KMS-11 (cell line): ENCODE results near the gene ZKSCAN8.
"Not testable (repeated sequence)": the region's sequence is repeated elsewhere in the genome, so short reads cannot be mapped to it uniquely, and the experiment has no call there.

Experiments
- H2AFZ ChIP-seq: fragments of 200-600 bp; sonication (generic); 2 replicates; pipeline ENCODE4 v1.6.1; 2016; ENCODE audit warnings: antibody characterized with exemption, mixed run types, low read depth
- H3K27ac ChIP-seq: fragments of 200-600 bp; sonication (generic); 2 replicates; pipeline ENCODE4 v1.6.1; 2016; ENCODE audit warnings: mild to moderate bottlenecking, mixed run types
- H3K27me3 ChIP-seq: fragments of 200-600 bp; sonication (generic); 2 replicates; pipeline ENCODE4 v1.6.1; 2017; ENCODE audit warnings: mild to moderate bottlenecking, low read depth, mixed run types, moderate library complexity; ENCODE audit not compliant: insufficient read depth
- H3K36me3 ChIP-seq: fragments of 200-600 bp; sonication (generic); 2 replicates; pipeline ENCODE4 v1.6.1; 2017; ENCODE audit warnings: mild to moderate bottlenecking, mixed run types; ENCODE audit not compliant: insufficient read depth
- H3K4me1 ChIP-seq: fragments of 200-600 bp; sonication (generic); 2 replicates; pipeline ENCODE4 v1.6.1; 2016; ENCODE audit warnings: mild to moderate bottlenecking, low read depth, mixed run types; ENCODE audit not compliant: poor library complexity, severe bottlenecking
- H3K4me2 ChIP-seq: fragments of 200-600 bp; sonication (generic); 2 replicates; pipeline ENCODE4 v1.7.0; 2016; ENCODE audit warnings: mild to moderate bottlenecking, mixed run types
- H3K4me3 ChIP-seq: fragments of 200-600 bp; sonication (generic); IDR thresholded peaks from 2 replicates; pipeline ENCODE4 v1.6.1; 2017; ENCODE audit warnings: low read depth, low read length, mixed read lengths; ENCODE audit not compliant: insufficient read depth
- H3K79me2 ChIP-seq: fragments of 200-600 bp; sonication (generic); 2 replicates; pipeline ENCODE4 v1.6.1; 2016; ENCODE audit warnings: low read depth, mixed run types; ENCODE audit not compliant: insufficient read depth
- H3K9ac ChIP-seq: fragments of 200-600 bp; sonication (generic); 2 replicates; pipeline ENCODE4 v1.6.1; 2016; ENCODE audit warnings: mild to moderate bottlenecking, mixed run types
- H4K20me1 ChIP-seq: fragments of 200-600 bp; sonication (generic); 2 replicates; pipeline ENCODE4 v1.6.1; 2016; ENCODE audit warnings: mild to moderate bottlenecking, mixed run types; ENCODE audit not compliant: insufficient read depth
- TF ChIP-seq, protein P1 (sequence below): fragments of 200-600 bp; sonication (generic); conservative IDR thresholded peaks from 2 replicates; pipeline ENCODE4 v1.6.1; 2017; ENCODE audit warnings: low read depth, mild to moderate bottlenecking, antibody characterized with exemption, low read length, moderate library complexity, mixed read lengths

Gene ZKSCAN8

DNA sequence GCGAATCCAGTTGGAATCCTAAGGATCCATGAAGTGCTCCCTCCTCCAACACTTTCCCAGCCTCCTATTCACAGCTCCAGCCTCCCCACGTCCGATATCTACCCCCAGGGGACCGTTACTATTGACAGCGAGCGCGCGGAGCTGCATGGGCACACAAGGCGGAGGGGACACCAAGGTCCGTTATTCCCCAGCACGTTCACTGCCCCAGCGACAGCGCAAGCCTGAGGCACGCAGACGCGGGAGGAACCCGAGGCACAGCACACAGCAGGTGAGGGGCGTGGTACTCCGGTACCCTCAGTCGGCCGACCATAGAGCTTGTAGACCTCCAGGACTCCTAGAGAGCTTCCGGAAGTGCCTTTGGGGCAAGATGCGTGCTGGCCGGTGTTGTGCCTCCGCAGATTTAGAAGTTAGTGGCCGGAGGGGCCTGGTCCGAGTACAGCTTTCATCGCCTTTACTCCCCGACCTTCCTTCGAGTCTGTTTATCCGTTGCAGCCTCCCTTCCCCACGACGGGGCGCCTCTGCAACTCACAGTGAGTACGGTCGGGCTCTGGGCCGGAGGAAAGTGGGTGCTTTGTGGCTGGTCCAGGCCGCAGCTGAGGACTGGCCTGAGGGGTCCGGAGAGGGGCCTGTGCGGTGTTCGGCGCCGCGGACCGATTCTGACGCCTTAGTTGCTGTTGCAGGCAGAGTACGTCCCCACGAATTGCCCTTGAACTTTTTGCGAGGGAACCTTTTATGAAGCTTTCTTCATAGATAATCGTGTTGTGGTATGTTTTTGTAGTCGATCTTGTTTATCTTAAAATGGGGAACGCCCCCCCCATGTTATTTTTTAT, at the start of gene ZKSCAN8:
Gene ZKSCAN8, plus strand, starts transcription at position 384 of the 830 bp plus-strand sequence. CDS start 6,525 bp downstream, outside the sequence.
- peaks cover 2% of the 10 kb centered on the region for H3K36me3 ChIP-seq
- peak within 1 kb of the TSS; percentile 72 for H2AFZ ChIP-seq
- peaks cover 39% of the 10 kb centered on the region for H3K4me1 ChIP-seq
- peak within 1 kb of the TSS; percentile 12; the same call in 1 of the 2 replicates for H3K27ac ChIP-seq
- peaks cover 23% of the 10 kb centered on the region for H3K79me2 ChIP-seq
- H3K4me2 ChIP-seq = peak within 1 kb of the TSS; percentile 92
- no peaks in the 10 kb centered on the region for H4K20me1 ChIP-seq
- H3K9ac ChIP-seq = peak within 1 kb of the TSS; percentile 50; the same call in 1 of the 2 replicates
- TF ChIP-seq, protein P1, sequence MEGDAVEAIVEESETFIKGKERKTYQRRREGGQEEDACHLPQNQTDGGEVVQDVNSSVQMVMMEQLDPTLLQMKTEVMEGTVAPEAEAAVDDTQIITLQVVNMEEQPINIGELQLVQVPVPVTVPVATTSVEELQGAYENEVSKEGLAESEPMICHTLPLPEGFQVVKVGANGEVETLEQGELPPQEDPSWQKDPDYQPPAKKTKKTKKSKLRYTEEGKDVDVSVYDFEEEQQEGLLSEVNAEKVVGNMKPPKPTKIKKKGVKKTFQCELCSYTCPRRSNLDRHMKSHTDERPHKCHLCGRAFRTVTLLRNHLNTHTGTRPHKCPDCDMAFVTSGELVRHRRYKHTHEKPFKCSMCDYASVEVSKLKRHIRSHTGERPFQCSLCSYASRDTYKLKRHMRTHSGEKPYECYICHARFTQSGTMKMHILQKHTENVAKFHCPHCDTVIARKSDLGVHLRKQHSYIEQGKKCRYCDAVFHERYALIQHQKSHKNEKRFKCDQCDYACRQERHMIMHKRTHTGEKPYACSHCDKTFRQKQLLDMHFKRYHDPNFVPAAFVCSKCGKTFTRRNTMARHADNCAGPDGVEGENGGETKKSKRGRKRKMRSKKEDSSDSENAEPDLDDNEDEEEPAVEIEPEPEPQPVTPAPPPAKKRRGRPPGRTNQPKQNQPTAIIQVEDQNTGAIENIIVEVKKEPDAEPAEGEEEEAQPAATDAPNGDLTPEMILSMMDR = no peak
- H3K27me3 ChIP-seq = no peaks in the 10 kb centered on the region
- peak within 1 kb of the TSS; percentile 49 for H3K4me3 ChIP-seq

GRCh38 chr6:28102222-28102621, 39.5 kb upstream of the ZKSCAN8 start:
- not testable (repeated sequence) for H3K4me2 ChIP-seq, H3K79me2 ChIP-seq, H3K4me3 ChIP-seq, H2AFZ ChIP-seq, H3K9ac ChIP-seq, H3K27me3 ChIP-seq, H3K36me3 ChIP-seq, H4K20me1 ChIP-seq, H3K27ac ChIP-seq
- H3K4me1 ChIP-seq = peaks cover 16% of the 10 kb centered on the region

- H4K20me1 ChIP-seq = not testable (repeated sequence)
These were observed 39.0 kb upstream of the ZKSCAN8 start for GRCh38 chr6:28102699-28103098.

GRCh38 chr6:28104392-28105244, 37.1 kb upstream of the ZKSCAN8 start:
- Histone ChIP-seq H3K4me1 (peaks cover 16% of the 10 kb centered on the region), H2AFZ (peak overlapping the region; percentile 84), H3K27me3 (no peaks in the 10 kb centered on the region), H3K36me3 (no peaks in the 10 kb centered on the region), H4K20me1 (no peaks in the 10 kb centered on the region), H3K4me2 (peak overlapping the region; percentile 50), H3K4me3 (peak overlapping the region; percentile 47), H3K9ac (peak overlapping the region; percentile 61), H3K27ac (peak overlapping the region; percentile 40), H3K79me2 (no peaks in the 10 kb centered on the region)
- TF ChIP-seq, protein P1 = peak; percentile 69

More at GRCh38 chr6:28102699-28103098, 39.0 kb upstream of the ZKSCAN8 start:
- H2AFZ ChIP-seq, H3K79me2 ChIP-seq, H3K4me2 ChIP-seq, H3K36me3 ChIP-seq, H3K4me3 ChIP-seq, H3K9ac ChIP-seq, H3K27ac ChIP-seq, H3K27me3 ChIP-seq: not testable (repeated sequence)
- peaks cover 16% of the 10 kb centered on the region for H3K4me1 ChIP-seq

DNA sequence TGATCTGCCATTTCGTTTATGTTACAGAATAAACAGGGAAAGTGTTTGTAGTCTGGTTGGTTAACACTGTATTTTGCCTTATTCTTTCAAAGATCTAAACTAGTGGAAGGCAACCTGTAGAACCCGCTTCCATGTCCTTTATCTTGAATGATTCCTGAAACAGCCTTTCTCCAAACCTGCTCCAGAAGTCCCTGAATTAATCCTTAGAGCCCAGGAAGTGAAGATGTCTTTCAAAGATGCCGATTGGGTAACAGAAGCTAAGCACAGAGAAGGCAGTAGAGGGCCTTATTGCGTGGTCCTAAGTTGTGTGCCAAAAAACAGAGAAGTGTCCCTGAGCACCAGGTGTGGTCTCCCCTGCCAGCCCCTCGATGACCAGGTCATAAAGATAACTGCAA, 36.4 kb upstream of the ZKSCAN8 start:
- H2AFZ ChIP-seq = peak overlapping the region; percentile 84
- peak overlapping the region; percentile 47 for H3K4me3 ChIP-seq
- H3K27me3 ChIP-seq = no peaks in the 10 kb centered on the region
- peaks cover 16% of the 10 kb centered on the region for H3K4me1 ChIP-seq
- peak overlapping the region; percentile 40 for H3K27ac ChIP-seq
- H3K4me2 ChIP-seq = peak overlapping the region; percentile 50
- H3K9ac ChIP-seq = peak overlapping the region; percentile 61; the same call in 1 of the 2 replicates
- no peaks in the 10 kb centered on the region for H3K36me3 ChIP-seq
- H4K20me1 ChIP-seq = no peaks in the 10 kb centered on the region
- H3K79me2 ChIP-seq = no peaks in the 10 kb centered on the region
- TF ChIP-seq, protein P1 = no peak
